MM.1S (cell line): ENCODE results near the gene LEF1.

Source experiments
- CTCF ChIP-seq: fragments of 300-600 bp; sonication (generic); IDR thresholded peaks from 2 replicates; pipeline ENCODE4 v1.5.1; 2016; ENCODE audit warnings: antibody characterized with exemption, low read length, mixed read lengths
- EZH2 ChIP-seq: fragments of 300-600 bp; sonication (generic); optimal IDR thresholded peaks from 2 replicates; pipeline ENCODE3; 2017; ENCODE audit warnings: low read depth, mild to moderate bottlenecking, antibody characterized with exemption, low read length, mixed read lengths

- TF ChIP-seq EZH2 (no peak), CTCF (no peak)
Observed at GRCh38 chr4:107999932-108000539, 168.7 kb downstream of the LEF1 start.
